HCT116 (cell line): ENCODE measurements around the gene SYT11. TPM values are rescaled to one million over a fixed set of nuclear protein-coding genes. Genes with fewer than 3 reads are reported as not detected.

ENCODE experiments used
- ATAC-seq: fragments of 200-7000 bp; cut with Tn5 transposase; 2 replicates; pipeline ENCODE4 v1.9.1; 2020; ENCODE audit warnings: mild to moderate bottlenecking, moderate library complexity
- BruUV-seq: library from RNA; stranded (reverse); fragments of 400-500 nt; replicated peaks from 2 replicates; lab custom pipeline; 2021; lab: Mats Ljungman, UMichigan
- CTCF ChIA-PET: fragments of 300-600 bp; sonication (Branson Sonifier 250); formaldehyde crosslinking; loops from one replicate; lab custom pipeline; 2021; ENCODE audit warnings: antibody characterized with exemption; lab: Charles Lee
- POLR2A ChIA-PET: fragments of 300-600, 350-600 bp; sonication (Branson Sonifier 250); formaldehyde crosslinking; loops from one replicate; lab custom pipeline; 2021; ENCODE audit warnings: antibody characterized with exemption; lab: Charles Lee
- RAD21 ChIA-PET, 2 experiments: fragments of 300-600 bp; sonication (Branson Sonifier 250); formaldehyde crosslinking; loops; one replicate each; lab custom pipeline; 2023; ENCODE audit warnings: low total read pairs in 2 of 2; ENCODE audit not compliant: uncharacterized antibody in 2 of 2, unreplicated experiment in 2 of 2, low non-redundant PET in 1 of 2; lab: Charles Lee
- DNase-seq: peaks from one replicate; pipeline ENCODE4 v3.0.0-alpha.2; 2010; ENCODE audit warnings: low read depth, low spot score
- H2AFZ ChIP-seq: fragments of 200-600 bp; shearing (Covaris generic), sonication (generic); 2 replicates; pipeline ENCODE4 v1.6.1; 2017; ENCODE audit warnings: low read depth, mixed run types, mixed read lengths, antibody characterized with exemption, low read length; ENCODE audit not compliant: poor library complexity, severe bottlenecking
- H3K27ac ChIP-seq: 2 replicates; pipeline ENCODE4 v1.5.1; 2012; ENCODE audit warnings: low read depth, low read length
- H3K27me3 ChIP-seq: fragments of 200-600 bp; sonication (generic); 2 replicates; pipeline ENCODE4 v1.6.1; 2016; ENCODE audit warnings: mixed run types, low read length, mixed read lengths; ENCODE audit not compliant: insufficient read depth
- H3K36me3 ChIP-seq, 2 experiments: fragments of 200-500 bp in 1 of 2; fragments of 200-600 bp in 1 of 2; sonication (Bioruptor generic) in 1 of 2; sonication (generic) in 1 of 2; 2 replicates each; pipeline versions ENCODE4 v1.5.1 to v1.6.1; 2014 to 2016; ENCODE audit warnings: low read length in 2 of 2, inconsistent platforms in 1 of 2, mixed read lengths in 1 of 2, mixed run types in 1 of 2; ENCODE audit not compliant: insufficient read depth in 2 of 2, control insufficient read depth in 1 of 2
- H3K4me1 ChIP-seq, 2 experiments: fragments of 200-600 bp in 1 of 2; sonication (generic) in 1 of 2; 2 replicates each; pipeline versions ENCODE4 v1.5.1 to v1.6.1; 2012 to 2017; ENCODE audit warnings: low read length in 2 of 2, inconsistent platforms in 1 of 2, mild to moderate bottlenecking in 1 of 2, mixed read lengths in 1 of 2, mixed run types in 1 of 2, moderate library complexity in 1 of 2; ENCODE audit not compliant: insufficient read depth in 2 of 2, control insufficient read depth in 1 of 2
- H3K4me2 ChIP-seq: fragments of 200-600 bp; sonication (generic); 2 replicates; pipeline ENCODE4 v1.6.1; 2017; ENCODE audit warnings: mixed run types, low read length, mixed read lengths
- H3K4me3 ChIP-seq, 2 experiments: fragments of 200-600 bp in 1 of 2; sonication (generic) in 1 of 2; replicated peaks in 1 of 2; 2 replicates each; pipeline ENCODE4 v1.5.1; 2011 to 2016; ENCODE audit warnings: low read length in 2 of 2, control low read depth in 1 of 2, low read depth in 1 of 2, mild to moderate bottlenecking in 1 of 2, mixed read lengths in 1 of 2, mixed run types in 1 of 2
- H3K79me2 ChIP-seq: fragments of 200-600 bp; sonication (generic); 2 replicates; pipeline ENCODE4 v1.6.1; 2017; ENCODE audit warnings: mild to moderate bottlenecking, mixed run types, low read length, moderate library complexity, mixed read lengths; ENCODE audit not compliant: insufficient read depth
- H3K9ac ChIP-seq: fragments of 200-600 bp; sonication (generic); 2 replicates; pipeline ENCODE4 v1.6.1; 2016; ENCODE audit warnings: low read length, mixed read lengths
- H3K9me2 ChIP-seq: fragments of 200-600 bp; sonication (generic), shearing (Covaris generic); 2 replicates; pipeline ENCODE4 v1.6.1; 2017; ENCODE audit warnings: mixed run types, mild to moderate bottlenecking, moderate library complexity; ENCODE audit not compliant: insufficient read depth
- H3K9me3 ChIP-seq, 2 experiments: fragments of 200-500 bp in 1 of 2; fragments of 200-600 bp in 1 of 2; sonication (Bioruptor generic) in 1 of 2; sonication (generic) in 1 of 2; 2 replicates each; pipeline ENCODE4 v1.6.1; 2014 to 2017; ENCODE audit warnings: low read length in 2 of 2, mixed read lengths in 2 of 2, inconsistent platforms in 1 of 2, low read depth in 1 of 2, mild to moderate bottlenecking in 1 of 2, mixed run types in 1 of 2, moderate library complexity in 1 of 2; ENCODE audit not compliant: control insufficient read depth in 1 of 2, insufficient read depth in 1 of 2
- H4K20me1 ChIP-seq: fragments of 200-600 bp; sonication (generic), shearing (Covaris generic); 2 replicates; pipeline ENCODE4 v1.6.1; 2017; ENCODE audit warnings: mixed run types, mild to moderate bottlenecking, moderate library complexity; ENCODE audit not compliant: insufficient read depth
- CEBPB ChIP-seq: IDR thresholded peaks from 2 replicates; pipeline ENCODE4 v1.6.1; 2012; ENCODE audit warnings: low read depth
- EGR1 ChIP-seq: IDR thresholded peaks from 2 replicates; pipeline ENCODE4 v1.6.1; 2012; ENCODE audit warnings: low read depth
- EZH2phosphoT487 ChIP-seq: fragments of 200-600 bp; IDR thresholded peaks from 2 replicates; pipeline ENCODE4 v1.6.1; 2018; ENCODE audit warnings: antibody characterized with exemption, borderline replicate concordance
- JUND ChIP-seq: IDR thresholded peaks from 2 replicates; pipeline ENCODE4 v1.6.1; 2012
- POLR2A ChIP-seq: IDR thresholded peaks from 2 replicates; pipeline ENCODE4 v1.7.0; 2011; ENCODE audit warnings: borderline replicate concordance; ENCODE audit not compliant: insufficient read depth, insufficient read length; ENCODE audit errors: extremely low read depth
- YY1 ChIP-seq: IDR thresholded peaks from 2 replicates; pipeline ENCODE4 v1.6.1; 2011; ENCODE audit warnings: low read length, low read depth, moderate library complexity, mild to moderate bottlenecking; ENCODE audit not compliant: insufficient replicate concordance; ENCODE audit errors: extremely low read depth
- ZFX ChIP-seq: fragments of 450-650 bp; IDR thresholded peaks from 2 replicates; pipeline ENCODE4 v1.6.1; 2017
- intact Hi-C: fragments of 100-400 bp; cut with micrococcal nuclease; formaldehyde crosslinking; loops from 2 replicates; pipeline ENCODE4 v1.10.0; 2022
- total RNA-seq: library from RNA; stranded (reverse); gene quantifications from one replicate; pipeline ENCODE4 v1.2.1, GENCODE V29; 2021; ENCODE audit not compliant: unreplicated experiment
- TF ChIP-seq, protein P1 (sequence below): IDR thresholded peaks from 2 replicates; pipeline ENCODE4 v1.6.1; 2011; ENCODE audit warnings: mild to moderate bottlenecking, low read length, moderate library complexity; ENCODE audit not compliant: insufficient replicate concordance; ENCODE audit errors: extremely low read depth
- TF ChIP-seq, protein P2 (sequence below): IDR thresholded peaks from 2 replicates; pipeline ENCODE4 v1.6.1; 2012

Gene SYT11
- total RNA-seq, 1 experiment from 2014 or later, result 0.17 TPM

DNA sequence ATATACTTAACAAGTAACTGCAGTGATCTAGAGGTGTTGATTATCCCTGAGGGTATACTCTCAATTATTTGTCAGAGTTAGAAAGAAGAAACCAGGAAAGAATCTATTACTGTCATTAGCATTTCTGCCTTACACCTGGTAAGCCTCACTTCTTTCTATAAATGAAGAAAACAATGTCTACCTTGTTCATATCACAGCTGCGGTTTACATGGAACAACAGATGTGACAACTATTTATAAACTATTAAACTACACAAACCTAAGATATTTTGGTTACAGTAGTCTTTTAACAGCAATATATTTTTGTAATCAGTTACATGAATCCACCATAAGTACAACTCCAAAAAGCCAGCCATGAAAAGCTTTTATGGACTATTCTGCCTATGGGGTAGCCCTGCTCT is 43.0 kb upstream of the SYT11 start (continued):
- TF ChIP-seq, protein P1, sequence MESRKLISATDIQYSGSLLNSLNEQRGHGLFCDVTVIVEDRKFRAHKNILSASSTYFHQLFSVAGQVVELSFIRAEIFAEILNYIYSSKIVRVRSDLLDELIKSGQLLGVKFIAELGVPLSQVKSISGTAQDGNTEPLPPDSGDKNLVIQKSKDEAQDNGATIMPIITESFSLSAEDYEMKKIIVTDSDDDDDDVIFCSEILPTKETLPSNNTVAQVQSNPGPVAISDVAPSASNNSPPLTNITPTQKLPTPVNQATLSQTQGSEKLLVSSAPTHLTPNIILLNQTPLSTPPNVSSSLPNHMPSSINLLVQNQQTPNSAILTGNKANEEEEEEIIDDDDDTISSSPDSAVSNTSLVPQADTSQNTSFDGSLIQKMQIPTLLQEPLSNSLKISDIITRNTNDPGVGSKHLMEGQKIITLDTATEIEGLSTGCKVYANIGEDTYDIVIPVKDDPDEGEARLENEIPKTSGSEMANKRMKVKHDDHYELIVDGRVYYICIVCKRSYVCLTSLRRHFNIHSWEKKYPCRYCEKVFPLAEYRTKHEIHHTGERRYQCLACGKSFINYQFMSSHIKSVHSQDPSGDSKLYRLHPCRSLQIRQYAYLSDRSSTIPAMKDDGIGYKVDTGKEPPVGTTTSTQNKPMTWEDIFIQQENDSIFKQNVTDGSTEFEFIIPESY, result no peak
- TF ChIP-seq JUND (no peak), POLR2A (no peak), YY1 (no peak)

DNA sequence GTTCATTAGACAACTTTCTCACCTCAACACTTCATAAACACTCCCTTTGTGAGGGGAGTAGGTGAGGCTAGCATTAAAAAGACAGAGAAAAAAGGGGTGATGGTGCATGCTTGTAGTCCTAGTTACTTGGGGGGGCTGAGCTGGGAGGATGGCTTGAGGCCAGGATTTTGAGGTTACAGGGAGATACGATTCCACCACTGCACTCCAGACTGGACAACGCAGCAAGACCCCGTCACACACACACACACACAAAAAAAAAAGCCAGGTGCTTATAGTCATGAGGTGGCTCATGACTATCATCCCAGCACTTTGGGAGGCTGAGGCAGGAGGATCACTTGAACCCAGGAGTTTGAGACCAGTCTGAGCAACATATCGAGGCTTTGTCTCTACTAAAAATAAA is 31.9 kb upstream of the SYT11 start:
- TF ChIP-seq, protein P2, sequence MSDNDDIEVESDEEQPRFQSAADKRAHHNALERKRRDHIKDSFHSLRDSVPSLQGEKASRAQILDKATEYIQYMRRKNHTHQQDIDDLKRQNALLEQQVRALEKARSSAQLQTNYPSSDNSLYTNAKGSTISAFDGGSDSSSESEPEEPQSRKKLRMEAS, result no peak
- no peak for TF ChIP-seq POLR2A
- TF ChIP-seq CEBPB, result no peak
- no peak for TF ChIP-seq EGR1
- no peak for TF ChIP-seq EZH2phosphoT487
- TF ChIP-seq JUND, result no peak
- TF ChIP-seq ZFX, result no peak
- H3K27me3 ChIP-seq, result no peaks in the 10 kb centered on the region
- no peak overlapping the region for H3K4me2 ChIP-seq
- no peaks in the 10 kb centered on the region for H3K9me2 ChIP-seq
- H3K9ac ChIP-seq, result no peak overlapping the region
- intact Hi-C loops, result no loop called here
- ATAC-seq (no peak), DNase-seq (no peak)
- no TSS peak for BruUV-seq
- H3K27ac ChIP-seq, result no peak overlapping the region
- H3K9me3 ChIP-seq, result no peaks in the 10 kb centered on the region
- ChIA-PET RAD21 (no interaction called here), CTCF (no interaction called here), POLR2A (interaction anchor here (0.5 kb wide), 1 partner anchor 444 kb away, joined by 4 read pairs; no protein-coding TSS in a partner anchor)
- no peak overlapping the region for H2AFZ ChIP-seq
- peaks cover 15% of the 10 kb centered on the region; the same call in 1 of the 2 replicates for H3K79me2 ChIP-seq
- no peaks in the 10 kb centered on the region for H3K4me1 ChIP-seq
- H3K4me3 ChIP-seq, result no peak overlapping the region
- H4K20me1 ChIP-seq, result no peaks in the 10 kb centered on the region
- H3K36me3 ChIP-seq, result peaks cover 6 to 9% of the 10 kb centered on the region in 2 experiments; a peak in 3 of 4 replicates
